K562 (cell line): Measurements from ENCODE around the gene IPO13. TPM values are rescaled to one million over a fixed set of nuclear protein-coding genes. Genes with fewer than 3 reads are reported as not detected.

Experiments
- ATAC-seq: fragments of 200-7000 bp; cut with Tn5 transposase; 3 replicates; pipeline ENCODE4 v1.9.1; 2020; ENCODE audit warnings: moderate library complexity
- BruUV-seq: library from RNA; stranded (reverse); fragments of 400-500 nt; replicated peaks from 2 replicates; lab custom pipeline; 2021; lab: Mats Ljungman, UMichigan
- CTCF ChIA-PET: fragments of 300-600 bp; formaldehyde crosslinking; extraction: SDS; loops from one replicate; lab custom pipeline; 2021; ENCODE audit warnings: low intra/inter-chr PET ratio; lab: Yijun Ruan, JAX
- POLR2A ChIA-PET: fragments of 300-600, 350-650 bp; sonication (Branson Sonifier 250); formaldehyde crosslinking; extraction: SDS; loops from one replicate; lab custom pipeline; 2021; ENCODE audit warnings: antibody characterized with exemption, inconsistent platforms; lab: Yijun Ruan, JAX
- DNase-seq, 4 experiments: peaks; one replicate each; pipeline versions ENCODE4 v3.0.0 to v3.0.0-alpha.2; 2011 to 2018; ENCODE audit warnings: low spot score in 3 of 4, mixed read lengths in 3 of 4; ENCODE audit errors: extremely low read depth in 1 of 4
- FAIRE-seq: peaks from 2 replicates; lab custom pipeline; 2011; peaks lifted over from hg19 to GRCh38; lab: Jason Lieb, UNC
- H2AFZ ChIP-seq: 2 replicates; pipeline ENCODE4 v1.6.0; 2011; ENCODE audit warnings: low read depth, low read length, control low read depth, inconsistent platforms
- H3K27ac ChIP-seq: fragments of 200-600 bp; 3 replicates; pipeline ENCODE4 v1.8.0; 2011; ENCODE audit warnings: low read depth, mild to moderate bottlenecking, control low read depth, inconsistent platforms, low read length, moderate library complexity, mixed read lengths; ENCODE audit errors: extremely low read depth
- H3K27me3 ChIP-seq, 2 experiments: fragments of 300-600 bp in 1 of 2; 2 replicates in 1 of 2; 3 replicates in 1 of 2; pipeline versions ENCODE4 v1.6.0 to v1.8.0; 2011; ENCODE audit warnings: inconsistent platforms in 2 of 2, low read length in 2 of 2, mild to moderate bottlenecking in 1 of 2, mixed read lengths in 1 of 2, moderate library complexity in 1 of 2; ENCODE audit not compliant: control insufficient read depth in 2 of 2, insufficient read depth in 2 of 2
- H3K36me3 ChIP-seq: fragments of 300-600 bp; 3 replicates; pipeline ENCODE4 v1.8.0; 2011; ENCODE audit warnings: mild to moderate bottlenecking, low read length, inconsistent platforms; ENCODE audit not compliant: control insufficient read depth, insufficient read depth
- H3K4me1 ChIP-seq, 2 experiments: fragments of 200-600 bp in 1 of 2; replicated peaks in 1 of 2; 2 replicates in 1 of 2; 3 replicates in 1 of 2; pipeline versions ENCODE4 v1.5.1 to v1.8.0; 2011; ENCODE audit warnings: inconsistent platforms in 2 of 2, low read length in 2 of 2, mild to moderate bottlenecking in 1 of 2, mixed read lengths in 1 of 2, moderate library complexity in 1 of 2; ENCODE audit not compliant: control insufficient read depth in 2 of 2, insufficient read depth in 2 of 2
- H3K4me2 ChIP-seq: 2 replicates; pipeline ENCODE4 v1.6.1; 2011; ENCODE audit warnings: low read length, control low read depth, inconsistent platforms, mixed read lengths; ENCODE audit not compliant: insufficient read depth
- H3K4me3 ChIP-seq: fragments of 200-600 bp; sonication (generic), shearing (Covaris generic); 2 replicates; pipeline ENCODE4 v1.5.1; 2016; ENCODE audit warnings: control low read depth, inconsistent platforms
- H3K79me2 ChIP-seq: fragments of 200-600 bp; 3 replicates; pipeline ENCODE4 v1.8.0; 2011; ENCODE audit warnings: low read length, inconsistent platforms; ENCODE audit not compliant: control insufficient read depth, insufficient read depth
- H3K9ac ChIP-seq, 2 experiments: 2 replicates each; pipeline versions ENCODE4 v1.6.0 to v1.6.1; 2011; ENCODE audit warnings: low read depth in 2 of 2, low read length in 2 of 2, control low read depth in 1 of 2, inconsistent platforms in 1 of 2, mild to moderate bottlenecking in 1 of 2, mixed read lengths in 1 of 2; ENCODE audit not compliant: insufficient read depth in 1 of 2
- H3K9me1 ChIP-seq: one replicate; pipeline ENCODE4 v1.6.0; 2011; ENCODE audit warnings: inconsistent platforms, mild to moderate bottlenecking, low read length, moderate library complexity; ENCODE audit not compliant: control insufficient read depth, insufficient read depth
- H3K9me3 ChIP-seq: replicated peaks from 2 replicates; pipeline ENCODE4 v1.5.1; 2011; ENCODE audit warnings: low read depth, low read length, inconsistent platforms; ENCODE audit not compliant: control insufficient read depth, insufficient read depth
- H4K20me1 ChIP-seq: replicated peaks from 2 replicates; pipeline ENCODE4 v1.6.1; 2011; ENCODE audit warnings: low read length, inconsistent platforms, mixed read lengths; ENCODE audit not compliant: control insufficient read depth, insufficient read depth
- CEBPB ChIP-seq: fragments of 450-650 bp; IDR thresholded peaks from 2 replicates; pipeline ENCODE4 v1.6.1; 2016; ENCODE audit warnings: missing genetic modification characterization, missing compliant biosample characterization
- XRCC5 ChIP-seq: fragments of 200-400 bp; formaldehyde crosslinking; IDR thresholded peaks from 2 replicates; pipeline ENCODE4 v1.6.1; 2017; ENCODE audit warnings: low read depth, mild to moderate bottlenecking, low read length
- YY1 ChIP-seq, 3 experiments: IDR thresholded peaks; 2 replicates each; pipeline ENCODE4 v1.6.1; 2011; ENCODE audit warnings: low read length in 2 of 3, mild to moderate bottlenecking in 2 of 3, moderate library complexity in 2 of 3, borderline replicate concordance in 1 of 3, control low read depth in 1 of 3, low read depth in 1 of 3; ENCODE audit not compliant: insufficient read depth in 3 of 3, insufficient replicate concordance in 2 of 3, control insufficient read depth in 1 of 3, insufficient read length in 1 of 3; ENCODE audit errors: extremely low read depth in 1 of 3
- ZNF717 ChIP-seq: fragments of 250-450 bp; sonication (Bioruptor Pico); IDR thresholded peaks from 2 replicates; pipeline ENCODE4 v1.5.0; 2021
- ZZZ3 ChIP-seq: fragments of 450-650 bp; IDR thresholded peaks from 2 replicates; pipeline ENCODE4 v1.6.1; 2016; ENCODE audit warnings: antibody characterized with exemption, mild to moderate bottlenecking, moderate library complexity
- WGBS: fragments of 100-300 bp; shearing (Covaris generic); methylation state at CpG from one replicate; pipeline ENCODE4 v1.1.6; 2016; ENCODE audit warnings: low coverage, mixed read lengths; ENCODE audit not compliant: insufficient coverage; ENCODE audit errors: missing lambda C conversion rate; 5-methylcytosine and 5-hydroxymethylcytosine counted together
- in situ Hi-C: fragments of 300-500 bp; cut with MboI; formaldehyde crosslinking; loops from 4 replicates; pipeline ENCODE4 v1.15.0; 2018; ENCODE audit warnings: inconsistent platforms, mixed read lengths
- intact Hi-C: fragments of 100-400 bp; cut with micrococcal nuclease; formaldehyde crosslinking; loops from 2 replicates; pipeline ENCODE4 v1.14.2; 2022
- polyA plus RNA-seq, 8 experiments: library from polyadenylated mRNA; depleted of rRNA in 4 of 8; stranded (reverse) in 5 of 8; unstranded in 3 of 8; fragments of >200 nt; fragmentation: Nextera tagmentation in 2 of 8; fragmentation: Illumina TruSeq in 1 of 8; extraction: Ambion mirVana in 2 of 8; extraction: Trizol in 1 of 8; gene quantifications; 2 replicates each; pipeline versions ENCODE4 v1.2.1 to v1.2.3, GENCODE V29; 2011 to 2014; ENCODE audit warnings: inconsistent platforms in 1 of 8, missing spikeins in 1 of 8
- total RNA-seq, 7 experiments: library from RNA; depleted of rRNA in 6 of 7; stranded (reverse); fragments of >200 nt in 6 of 7; fragmentation: Illumina TruSeq in 2 of 7; extraction: Trizol in 2 of 7; gene quantifications; 2 replicates each; pipeline versions ENCODE4 v1.2.1 to v1.2.3, GENCODE V29; 2011 to 2021; ENCODE audit warnings: low replicate concordance in 1 of 7
- TF ChIP-seq, protein P1 (sequence below): fragments of 450-650 bp; IDR thresholded peaks from one replicate; pipeline ENCODE4 v1.6.1; 2018; ENCODE audit warnings: mild to moderate bottlenecking, moderate library complexity; ENCODE audit not compliant: partially characterized antibody
- TF ChIP-seq, protein P2 (sequence below): sonication (generic); IDR thresholded peaks from 2 replicates; pipeline ENCODE4 v1.6.1; 2016

IPO13 gene
- total and polyA plus RNA-seq, 9 of the 15 experiments (the other 6 are each of a cell fraction or from before 2014, with no cell fraction given), result 7.0 to 30.8 (median 16.2) TPM

DNA sequence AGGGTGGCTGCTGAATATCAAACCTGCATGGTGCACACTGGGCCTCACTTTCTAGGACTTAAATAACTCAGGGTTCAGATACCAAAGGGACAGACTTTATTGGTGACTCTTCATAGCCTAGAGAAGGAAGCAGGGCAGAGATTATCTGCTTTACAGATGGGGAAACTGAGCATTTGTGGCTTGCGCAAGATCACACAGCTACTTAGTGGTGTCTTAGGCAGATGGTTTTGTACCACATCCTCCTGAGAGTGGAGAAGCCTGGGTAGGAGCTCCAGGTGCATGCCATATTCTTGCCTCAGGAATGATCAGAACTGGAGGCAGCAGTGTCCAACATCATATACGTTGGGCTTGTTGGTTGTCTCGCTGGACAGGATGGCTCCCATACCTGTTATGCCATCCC lies 16.3 kb downstream of the IPO13 start:
- no peak overlapping the region for H3K4me3 ChIP-seq
- in situ Hi-C loops, result no loop called here
- ChIA-PET POLR2A (interaction anchor here (0.9 to 1.4 kb wide), 2 partner anchors 14 to 77 kb away, joined by 3 to 4 read pairs; no protein-coding TSS in a partner anchor), CTCF (no interaction called here)
- TF ChIP-seq CEBPB (tag) (peak; percentile 29; the same call in 1 of the 2 replicates), ZNF717 (no peak)
- TF ChIP-seq, protein P1, sequence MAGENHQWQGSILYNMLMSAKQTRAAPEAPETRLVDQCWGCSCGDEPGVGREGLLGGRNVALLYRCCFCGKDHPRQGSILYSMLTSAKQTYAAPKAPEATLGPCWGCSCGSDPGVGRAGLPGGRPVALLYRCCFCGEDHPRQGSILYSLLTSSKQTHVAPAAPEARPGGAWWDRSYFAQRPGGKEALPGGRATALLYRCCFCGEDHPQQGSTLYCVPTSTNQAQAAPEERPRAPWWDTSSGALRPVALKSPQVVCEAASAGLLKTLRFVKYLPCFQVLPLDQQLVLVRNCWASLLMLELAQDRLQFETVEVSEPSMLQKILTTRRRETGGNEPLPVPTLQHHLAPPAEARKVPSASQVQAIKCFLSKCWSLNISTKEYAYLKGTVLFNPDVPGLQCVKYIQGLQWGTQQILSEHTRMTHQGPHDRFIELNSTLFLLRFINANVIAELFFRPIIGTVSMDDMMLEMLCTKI, result no peak
- no peak overlapping the region for H2AFZ ChIP-seq
- H3K4me2 ChIP-seq, result no peak overlapping the region
- peaks cover 9% of the 10 kb centered on the region; the same call in 1 of the 2 replicates for H4K20me1 ChIP-seq
- ATAC-seq (no peak), FAIRE-seq (no peak), DNase-seq (no peak)
- intact Hi-C loops, result no loop called here
- H3K27me3 ChIP-seq, result no peaks in the 10 kb centered on the region
- peaks cover 59% of the 10 kb centered on the region for H3K36me3 ChIP-seq
- no peak overlapping the region for H3K27ac ChIP-seq
- H3K9me3 ChIP-seq, result no peaks in the 10 kb centered on the region
- H3K9ac ChIP-seq, result no peak overlapping the region
- 76% methylated on average over 3 of the region's 3 CpGs for WGBS
- peaks cover 9 to 11% of the 10 kb centered on the region in 2 experiments; a peak in 4 of 5 replicates for H3K4me1 ChIP-seq
- no peaks in the 10 kb centered on the region for H3K9me1 ChIP-seq
- BruUV-seq, result no TSS peak
- no peaks in the 10 kb centered on the region for H3K79me2 ChIP-seq

DNA sequence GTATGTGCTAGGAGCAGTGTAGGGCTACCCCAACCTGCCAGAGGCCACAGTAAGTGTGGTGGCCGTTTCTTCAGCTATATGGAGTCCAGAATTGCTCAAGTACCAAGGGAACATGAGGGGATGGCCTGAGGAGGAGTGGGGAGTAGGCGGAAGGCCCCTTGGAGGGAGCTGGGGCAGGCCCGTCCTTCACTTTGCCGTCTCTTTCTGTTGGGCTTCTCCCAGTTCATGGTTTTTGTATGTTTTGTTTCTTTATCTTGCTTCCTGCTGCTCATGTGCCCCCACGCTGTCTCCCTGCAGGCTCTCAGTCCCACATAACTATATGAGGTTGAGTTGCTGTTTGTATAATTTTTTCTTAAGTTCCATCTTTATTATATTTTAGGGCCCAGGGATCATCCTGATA lies 17.1 kb downstream of the IPO13 start:
- FAIRE-seq (no peak), DNase-seq (no peak), ATAC-seq (no peak)
- intact Hi-C loops, result no loop called here
- Histone ChIP-seq H3K27ac (no peak overlapping the region), H3K9me1 (no peaks in the 10 kb centered on the region), H3K4me1 (peaks cover under 1 to 3% of the 10 kb centered on the region in 2 experiments; a peak in 2 of 5 replicates), H3K4me2 (no peak overlapping the region), H3K27me3 (no peaks in the 10 kb centered on the region), H3K79me2 (no peaks in the 10 kb centered on the region), H4K20me1 (0 out of 2 replicates have a peak, but pooled peaks cover 3% of the 10 kb centered on the region), H2AFZ (no peak overlapping the region), H3K36me3 (peaks cover 55% of the 10 kb centered on the region), H3K9ac (no peak overlapping the region), H3K9me3 (no peaks in the 10 kb centered on the region), H3K4me3 (no peak overlapping the region)
- ChIA-PET POLR2A (interaction anchor here (1.2 kb wide), 1 partner anchor 9 kb away, joined by 4 read pairs; no protein-coding TSS in a partner anchor), CTCF (no interaction called here)
- no peak for TF ChIP-seq YY1 (IDR thresholded peaks at IDR 0.05; ENCODE audit: borderline replicate concordance in 1 of 3, control insufficient read depth in 1 of 3, extremely low read depth in 1 of 3, insufficient read depth in 3 of 3, insufficient read length in 1 of 3, insufficient replicate concordance in 2 of 3, low read depth in 1 of 3, low read length in 2 of 3)
- TF ChIP-seq XRCC5, result no peak
- TF ChIP-seq, protein P2, sequence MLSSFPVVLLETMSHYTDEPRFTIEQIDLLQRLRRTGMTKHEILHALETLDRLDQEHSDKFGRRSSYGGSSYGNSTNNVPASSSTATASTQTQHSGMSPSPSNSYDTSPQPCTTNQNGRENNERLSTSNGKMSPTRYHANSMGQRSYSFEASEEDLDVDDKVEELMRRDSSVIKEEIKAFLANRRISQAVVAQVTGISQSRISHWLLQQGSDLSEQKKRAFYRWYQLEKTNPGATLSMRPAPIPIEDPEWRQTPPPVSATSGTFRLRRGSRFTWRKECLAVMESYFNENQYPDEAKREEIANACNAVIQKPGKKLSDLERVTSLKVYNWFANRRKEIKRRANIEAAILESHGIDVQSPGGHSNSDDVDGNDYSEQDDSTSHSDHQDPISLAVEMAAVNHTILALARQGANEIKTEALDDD, result no peak
- TF ChIP-seq ZZZ3, result no peak
- in situ Hi-C loops, result no loop called here
- WGBS, result 70% methylated on average over 5 of the region's 5 CpGs
- no TSS peak for BruUV-seq
